Activated CD4-positive, CD25-positive, alpha-beta regulatory T cell treated with anti-CD3 and anti-CD28 coated beads, Interleukin-2, amount 50 U/mL, for 16 hours (primary cell): ENCODE data around the gene GNRH2.
"Not testable (repeated sequence)": the region's sequence is repeated elsewhere in the genome, so short reads cannot be mapped to it uniquely, and the experiment has no call there.

Experiments used
- DNase-seq: peaks from one replicate; pipeline ENCODE4 v3.0.0-alpha.2; 2020; ENCODE audit warnings: low read depth, low spot score

Gene GNRH2, protein sequence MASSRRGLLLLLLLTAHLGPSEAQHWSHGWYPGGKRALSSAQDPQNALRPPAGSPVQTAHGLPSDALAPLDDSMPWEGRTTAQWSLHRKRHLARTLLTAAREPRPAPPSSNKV

GRCh38 chr20:3043322-3043721 is at the start of gene GNRH2:
Gene GNRH2 (plus strand): TSS chr20:3043622. CDS start chr20:3044415, 793 bp downstream.
- DNase-seq, result no peak

- DNase-seq, result no peak
These were observed 47.6 kb upstream of the GNRH2 start for GRCh38 chr20:2995796-2996195.

GRCh38 chr20:2998728-2999127 is 44.7 kb upstream of the GNRH2 start:
- DNase-seq, result no peak

DNA sequence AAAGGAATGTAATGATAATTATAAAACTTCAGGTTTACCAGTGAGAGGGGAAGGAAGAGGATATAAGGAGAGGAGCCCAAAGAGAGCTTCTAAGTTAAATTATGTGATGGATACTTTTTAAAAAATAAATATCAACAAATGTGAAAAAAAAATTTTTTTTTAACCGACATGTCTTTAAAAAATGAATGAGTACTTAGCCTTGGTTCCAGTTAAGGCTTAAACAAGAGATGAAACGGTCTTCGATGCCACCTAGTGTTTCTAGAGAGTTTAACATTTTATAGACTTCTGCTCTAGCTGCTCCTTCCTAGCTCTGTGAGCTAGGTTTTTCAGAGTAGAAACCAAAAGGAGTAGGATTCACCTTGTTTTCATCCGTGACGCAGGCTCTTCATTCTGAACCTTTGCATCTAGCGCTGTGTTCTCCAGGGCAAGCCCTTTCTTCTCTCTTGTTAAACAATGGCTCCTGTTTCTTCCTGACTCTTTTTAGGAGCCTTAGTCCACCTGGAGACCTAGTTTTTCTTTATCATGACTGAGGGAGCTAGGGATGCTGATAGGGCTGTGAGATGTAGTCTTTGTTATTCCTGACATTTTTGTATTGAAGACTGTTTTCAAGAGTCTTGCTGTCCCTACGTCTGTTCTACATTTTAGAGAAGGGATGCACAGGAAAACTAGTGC is 42.4 kb upstream of the GNRH2 start:
- DNase-seq, result no peak

DNA sequence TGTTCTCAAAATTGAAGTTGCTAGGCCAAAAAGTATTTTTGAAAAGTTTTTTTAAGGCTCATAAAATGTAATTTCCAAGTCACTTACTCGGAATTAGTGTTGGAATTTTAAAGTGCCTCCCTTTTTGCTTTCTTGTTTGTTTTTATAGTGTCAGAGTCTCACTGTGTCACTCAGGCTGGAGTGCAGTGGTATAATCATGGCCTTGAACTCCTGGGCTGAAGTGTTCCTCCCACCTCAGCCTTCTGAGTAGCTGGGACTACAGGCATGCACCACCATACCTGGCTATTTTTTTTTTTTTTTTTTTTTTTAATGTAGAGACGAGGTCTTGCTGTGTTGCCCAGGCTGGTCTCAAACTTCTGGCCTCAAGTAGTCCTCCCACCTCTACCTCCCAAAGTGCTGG is 40.0 kb upstream of the GNRH2 start:
- no peak for DNase-seq

- DNase-seq, result no peak
These were observed 32.3 kb upstream of the GNRH2 start for GRCh38 chr20:3010985-3011723.

GRCh38 chr20:3011752-3012151 is 31.7 kb upstream of the GNRH2 start:
- DNase-seq, result no peak

- no peak for DNase-seq
These were observed 29.7 kb upstream of the GNRH2 start for GRCh38 chr20:3013771-3014170.

GRCh38 chr20:3014179-3014578 is 29.2 kb upstream of the GNRH2 start:
- no peak for DNase-seq

DNA sequence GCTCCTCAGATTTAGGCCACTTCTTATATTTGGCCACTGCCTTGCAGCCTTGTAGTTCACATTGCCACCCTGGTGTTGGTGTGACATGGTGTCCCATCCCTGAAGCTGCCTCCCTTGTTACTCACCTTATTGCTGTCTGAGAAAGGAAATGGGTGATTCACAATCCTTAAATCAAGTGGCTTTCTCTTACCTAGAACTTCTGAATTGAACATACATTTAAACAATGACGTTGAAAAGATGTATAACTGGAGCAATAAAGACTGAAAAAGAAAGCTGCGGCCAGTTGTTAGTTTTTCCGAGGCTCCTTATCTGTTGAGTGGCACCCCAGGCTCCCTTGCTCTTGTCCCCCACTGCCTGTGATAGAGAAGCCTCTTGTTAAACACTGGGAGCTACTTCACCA is 28.8 kb upstream of the GNRH2 start:
- DNase-seq, result no peak

DNA sequence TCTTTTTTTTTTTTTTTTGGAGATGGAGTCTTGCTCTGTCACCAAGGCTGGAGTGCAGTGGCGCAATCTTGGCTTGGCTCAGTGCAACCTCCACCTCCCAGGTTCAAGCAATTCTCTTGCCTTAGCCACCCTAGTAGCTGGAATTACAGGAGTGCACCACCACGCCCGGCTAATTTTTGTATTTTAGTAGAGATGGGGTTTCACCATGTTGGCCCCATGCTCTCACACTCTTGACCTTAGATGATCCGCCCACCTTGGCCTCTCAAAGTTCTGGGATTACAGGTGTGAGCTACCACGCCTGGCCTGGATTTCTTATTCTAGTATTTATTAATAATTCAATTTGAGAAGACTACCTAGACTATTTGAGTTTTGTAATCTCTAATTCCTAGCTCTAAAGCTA is 28.1 kb upstream of the GNRH2 start:
- DNase-seq, result not testable (repeated sequence)

- DNase-seq, result no peak
These were observed 22.1 kb upstream of the GNRH2 start for GRCh38 chr20:3021327-3021726.

- no peak for DNase-seq
These were observed 21.6 kb upstream of the GNRH2 start for GRCh38 chr20:3021777-3022176.

DNA sequence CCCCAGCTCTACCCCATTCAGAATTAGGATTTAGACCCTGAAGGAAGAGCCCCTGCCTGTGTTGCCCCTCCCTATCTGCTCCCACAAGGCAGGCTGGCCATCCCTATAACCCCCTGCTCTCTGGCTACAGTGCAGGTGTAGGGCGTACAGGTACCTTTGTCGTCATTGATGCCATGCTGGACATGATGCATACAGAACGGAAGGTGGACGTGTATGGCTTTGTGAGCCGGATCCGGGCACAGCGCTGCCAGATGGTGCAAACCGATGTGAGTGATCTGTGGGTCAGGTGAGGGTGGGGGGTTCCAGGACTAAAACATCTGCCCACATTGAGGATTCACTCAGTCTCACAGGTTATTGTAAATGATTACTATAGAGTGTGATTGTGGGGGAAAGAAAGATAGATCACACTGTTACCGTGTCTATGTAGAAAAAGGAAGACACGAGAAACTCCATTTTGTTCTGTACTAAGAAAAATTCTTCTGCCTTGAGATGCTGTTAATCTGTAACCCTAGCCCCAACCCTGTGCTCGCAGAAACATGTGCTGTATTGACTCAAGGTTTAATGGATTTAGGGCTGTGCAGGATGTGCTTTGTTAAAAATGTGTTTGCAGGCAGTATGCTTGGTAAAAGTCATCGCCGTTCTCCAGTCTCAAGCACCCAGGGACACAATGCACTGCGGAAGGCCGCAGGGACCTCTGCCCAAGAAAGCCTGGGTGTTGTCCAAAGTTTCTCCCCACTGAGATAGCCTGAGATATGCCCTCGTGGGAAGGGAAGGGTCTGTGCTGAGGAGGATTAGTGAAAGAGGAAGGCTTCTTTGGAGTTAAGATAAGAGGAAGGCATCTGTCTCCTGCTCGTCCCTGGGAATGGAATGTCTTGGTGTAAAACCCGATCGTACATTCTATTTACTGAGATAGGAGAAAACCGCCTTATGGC is 20.6 kb upstream of the GNRH2 start:
- DNase-seq, result not testable (repeated sequence)

DNA sequence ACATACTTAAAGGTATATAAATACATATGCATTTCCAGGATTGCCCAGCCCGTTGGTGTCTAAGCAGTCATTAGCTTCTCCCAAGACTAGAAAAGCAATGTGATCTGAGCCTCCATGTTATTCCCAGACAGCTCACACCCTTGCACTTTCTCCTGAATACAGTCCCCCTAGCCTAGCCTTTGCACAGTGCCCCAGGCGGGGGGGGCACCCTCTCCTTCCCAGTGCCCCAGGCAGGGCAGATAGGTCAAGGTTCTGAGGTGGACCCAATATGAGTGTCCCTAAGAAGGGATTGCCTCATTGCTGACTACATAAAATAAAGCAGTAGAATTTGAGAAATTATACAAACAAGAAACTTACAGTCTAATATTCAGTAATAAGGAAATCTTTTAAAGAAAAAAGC is 15.4 kb upstream of the GNRH2 start:
- DNase-seq, result no peak

GRCh38 chr20:3031524-3032147 is 11.8 kb upstream of the GNRH2 start:
- no peak for DNase-seq

DNA sequence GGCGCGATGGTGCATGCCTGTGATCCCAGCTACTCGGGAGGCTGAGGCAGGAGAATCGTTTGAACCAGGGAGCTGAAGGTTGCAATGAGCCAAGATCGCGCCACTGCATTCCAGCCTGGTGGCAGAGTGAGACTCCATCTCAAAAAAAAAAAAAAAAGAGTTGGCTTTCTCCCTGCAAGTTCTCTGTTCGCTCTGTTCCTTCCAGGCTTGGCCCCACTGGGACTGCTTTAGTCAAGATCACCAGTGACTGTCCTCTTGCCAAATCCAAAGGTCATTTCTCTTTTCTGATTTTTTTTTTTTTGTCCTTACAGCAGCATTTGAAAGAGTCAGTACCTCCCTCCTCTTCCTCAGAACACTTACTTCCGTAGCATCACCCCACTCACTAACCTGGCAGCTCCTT is 10.8 kb upstream of the GNRH2 start:
- DNase-seq, result no peak

DNA sequence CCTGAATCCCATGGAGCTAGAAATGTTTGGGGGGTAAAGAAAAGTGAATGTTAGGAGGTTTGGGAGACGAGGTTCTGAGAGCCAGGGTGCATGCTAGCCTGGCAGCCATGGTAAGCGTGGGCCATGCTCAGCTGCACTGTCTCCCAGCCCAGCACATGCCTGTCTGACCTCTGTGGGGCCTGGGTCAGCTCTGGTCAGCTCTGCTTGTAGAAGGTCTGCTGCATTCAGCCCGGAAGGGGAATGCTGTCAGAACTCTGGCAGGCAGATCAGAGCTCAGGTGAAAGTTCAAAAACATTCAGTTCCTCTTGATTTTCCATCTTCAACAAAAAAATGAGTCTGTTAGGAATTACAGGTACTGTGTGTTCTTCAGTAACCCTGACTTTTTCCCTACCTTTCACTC is 5.8 kb upstream of the GNRH2 start:
- DNase-seq, result no peak

GRCh38 chr20:3038454-3038853 is 5.0 kb upstream of the GNRH2 start:
- DNase-seq, result no peak

DNA sequence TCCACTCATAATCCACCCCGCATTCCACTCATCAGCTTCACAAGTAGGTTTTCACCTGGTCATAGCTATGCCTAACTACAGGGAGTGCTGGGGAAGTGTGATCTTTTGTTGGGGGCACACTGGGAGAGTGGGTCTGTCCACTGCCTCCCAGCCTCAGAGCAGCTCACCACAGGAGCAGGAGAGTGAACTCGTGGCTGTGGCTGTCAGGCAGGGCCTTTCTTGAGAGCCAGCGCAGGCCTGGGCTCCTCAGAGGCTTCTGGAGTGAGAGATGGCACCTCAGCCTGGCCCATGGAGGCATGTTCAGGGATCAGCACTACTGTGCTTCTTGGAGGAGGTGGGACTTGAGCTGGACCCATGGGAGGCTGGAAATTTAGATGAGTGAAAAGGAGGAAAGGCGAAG is 4.0 kb upstream of the GNRH2 start:
- DNase-seq, result no peak

GRCh38 chr20:3040086-3040485 is 3.3 kb upstream of the GNRH2 start:
- DNase-seq, result no peak
